Choroid plexus epithelial cell (primary cell): ENCODE measurements around the gene FKBP1A.

Experiments
- DNase-seq: peaks from one replicate; pipeline ENCODE4 v3.0.0-alpha.2; 2010; ENCODE audit warnings: low read depth
- H3K4me3 ChIP-seq: 2 replicates; pipeline ENCODE4 v1.5.1; 2011; ENCODE audit warnings: low read depth, mild to moderate bottlenecking, control low read depth, low read length, moderate library complexity
- CTCF ChIP-seq: conservative IDR thresholded peaks from 2 replicates; pipeline ENCODE4 v1.5.1; 2011; ENCODE audit warnings: low read depth, mild to moderate bottlenecking, control low read depth, inconsistent platforms, low read length, moderate library complexity

Gene FKBP1A

GRCh38 chr20:1392443-1392692 is 486 bp downstream of the FKBP1A start:
- TF ChIP-seq CTCF, result no peak
- peak overlapping the region; percentile 75 for H3K4me3 ChIP-seq
- DNase-seq, result no peak

GRCh38 chr20:1391640-1392442 is 1.0 kb downstream of the FKBP1A start:
- TF ChIP-seq CTCF, result no peak
- peak; percentile 31 for DNase-seq
- peak overlapping the region; percentile 75 for H3K4me3 ChIP-seq

- no peak for DNase-seq
- peak overlapping the region; percentile 75 for H3K4me3 ChIP-seq
- no peak for TF ChIP-seq CTCF
These were observed 2.1 kb downstream of the FKBP1A start for GRCh38 chr20:1390581-1391403.

- no peak overlapping the region for H3K4me3 ChIP-seq
- peak; percentile 23 for DNase-seq
- no peak for TF ChIP-seq CTCF
These were observed 2.9 kb downstream of the FKBP1A start for GRCh38 chr20:1389703-1390580.

GRCh38 chr20:1388741-1389483 is 3.9 kb downstream of the FKBP1A start:
- H3K4me3 ChIP-seq, result no peak overlapping the region
- no peak for DNase-seq
- no peak for TF ChIP-seq CTCF

- H3K4me3 ChIP-seq, result no peak overlapping the region
- TF ChIP-seq CTCF, result no peak
- no peak for DNase-seq
These were observed 4.6 kb downstream of the FKBP1A start for GRCh38 chr20:1388253-1388652.
